ENCODE data around the gene GPR39.

DNA sequence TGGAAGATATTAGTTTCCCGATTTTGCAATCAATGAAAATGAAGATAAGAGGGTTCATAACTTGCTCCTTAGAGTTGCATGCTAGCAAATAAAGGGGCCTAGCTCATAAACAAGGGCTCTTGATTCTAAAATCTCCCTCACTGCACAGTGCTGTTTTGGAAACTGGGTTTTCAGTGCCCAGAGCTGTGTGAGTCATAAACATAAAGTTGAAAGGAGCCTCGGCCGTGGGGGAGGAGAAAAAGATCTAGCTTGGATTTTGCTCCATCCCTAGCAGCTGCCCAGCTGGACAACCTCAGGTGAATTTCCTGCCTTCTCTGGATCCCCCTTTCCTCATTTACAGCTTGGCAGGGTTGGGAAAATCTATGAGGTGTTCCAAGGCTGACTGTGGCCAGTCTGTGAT lies 210.9 kb downstream of the GPR39 start:
- TF ChIP-seq POLR2AphosphoS5 (IDR thresholded peaks at IDR 0.05) (no peak), POLR2A (IDR thresholded peaks at IDR 0.05) (no peak)
- TF ChIP-seq, protein P1, sequence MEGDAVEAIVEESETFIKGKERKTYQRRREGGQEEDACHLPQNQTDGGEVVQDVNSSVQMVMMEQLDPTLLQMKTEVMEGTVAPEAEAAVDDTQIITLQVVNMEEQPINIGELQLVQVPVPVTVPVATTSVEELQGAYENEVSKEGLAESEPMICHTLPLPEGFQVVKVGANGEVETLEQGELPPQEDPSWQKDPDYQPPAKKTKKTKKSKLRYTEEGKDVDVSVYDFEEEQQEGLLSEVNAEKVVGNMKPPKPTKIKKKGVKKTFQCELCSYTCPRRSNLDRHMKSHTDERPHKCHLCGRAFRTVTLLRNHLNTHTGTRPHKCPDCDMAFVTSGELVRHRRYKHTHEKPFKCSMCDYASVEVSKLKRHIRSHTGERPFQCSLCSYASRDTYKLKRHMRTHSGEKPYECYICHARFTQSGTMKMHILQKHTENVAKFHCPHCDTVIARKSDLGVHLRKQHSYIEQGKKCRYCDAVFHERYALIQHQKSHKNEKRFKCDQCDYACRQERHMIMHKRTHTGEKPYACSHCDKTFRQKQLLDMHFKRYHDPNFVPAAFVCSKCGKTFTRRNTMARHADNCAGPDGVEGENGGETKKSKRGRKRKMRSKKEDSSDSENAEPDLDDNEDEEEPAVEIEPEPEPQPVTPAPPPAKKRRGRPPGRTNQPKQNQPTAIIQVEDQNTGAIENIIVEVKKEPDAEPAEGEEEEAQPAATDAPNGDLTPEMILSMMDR (IDR thresholded peaks at IDR 0.05), result no peak

Measured in upper lobe of left lung (tissue), 4 donors.